Measurements from ENCODE around the gene TTPAL.

Gene TTPAL

GRCh38 chr20:44488551-44488950 lies 12.9 kb downstream of the TTPAL start:
- H3K4me3 ChIP-seq (ENCODE audit: low read depth, low read length) = no peak overlapping the region
- TF ChIP-seq CTCF (IDR thresholded peaks at IDR 0.05; ENCODE audit: low read depth, low read length, missing control alignments) = no peak
- no peak for DNase-seq (ENCODE audit: low read depth)

GRCh38 chr20:44489223-44489622 lies 13.5 kb downstream of the TTPAL start:
- no peak for TF ChIP-seq CTCF (IDR thresholded peaks at IDR 0.05; ENCODE audit: low read depth, low read length, missing control alignments)
- H3K4me3 ChIP-seq (ENCODE audit: low read depth, low read length) = no peak overlapping the region
- no peak for DNase-seq (ENCODE audit: low read depth)

- DNase-seq (ENCODE audit: low read depth) = no peak
- no peak overlapping the region for H3K4me3 ChIP-seq (ENCODE audit: low read depth, low read length)
- TF ChIP-seq CTCF (IDR thresholded peaks at IDR 0.05; ENCODE audit: low read depth, low read length, missing control alignments) = no peak
Measured at GRCh38 chr20:44489931-44490330, 14.3 kb downstream of the TTPAL start.

- H3K4me3 ChIP-seq (ENCODE audit: low read depth, low read length) = no peak overlapping the region
- DNase-seq (ENCODE audit: low read depth) = no peak
- TF ChIP-seq CTCF (IDR thresholded peaks at IDR 0.05; ENCODE audit: low read depth, low read length, missing control alignments) = no peak
Measured at GRCh38 chr20:44491635-44492395, 16.1 kb downstream of the TTPAL start.

- no peak for DNase-seq (ENCODE audit: low read depth)
- TF ChIP-seq CTCF (IDR thresholded peaks at IDR 0.05; ENCODE audit: low read depth, low read length, missing control alignments) = no peak
- no peak overlapping the region for H3K4me3 ChIP-seq (ENCODE audit: low read depth, low read length)
Measured at GRCh38 chr20:44494266-44494665, 18.6 kb downstream of the TTPAL start.

GRCh38 chr20:44494681-44495080 lies 19.0 kb downstream of the TTPAL start:
- no peak for DNase-seq (ENCODE audit: low read depth)
- no peak for TF ChIP-seq CTCF (IDR thresholded peaks at IDR 0.05; ENCODE audit: low read depth, low read length, missing control alignments)
- H3K4me3 ChIP-seq (ENCODE audit: low read depth, low read length) = no peak overlapping the region

GRCh38 chr20:44495257-44495656 lies 19.6 kb downstream of the TTPAL start:
- H3K4me3 ChIP-seq (ENCODE audit: low read depth, low read length) = no peak overlapping the region
- TF ChIP-seq CTCF (IDR thresholded peaks at IDR 0.05; ENCODE audit: low read depth, low read length, missing control alignments) = no peak
- DNase-seq (ENCODE audit: low read depth) = no peak
